HEK293 (cell line): ENCODE measurements around the gene HS6ST3.

Experiments
- CTCF ChIA-PET: fragments of 350-600 bp; formaldehyde crosslinking; extraction: SDS; loops from one replicate; lab custom pipeline; 2021; ENCODE audit warnings: antibody characterized with exemption; lab: Yijun Ruan, JAX
- POLR2A ChIA-PET: fragments of 300-600 bp; formaldehyde crosslinking; extraction: SDS; loops from one replicate; lab custom pipeline; 2020; ENCODE audit warnings: antibody characterized with exemption, inconsistent platforms; lab: Yijun Ruan, JAX
- H3K27ac ChIP-seq: fragments of 200-500 bp; sonication (Bioruptor generic); 2 replicates; pipeline ENCODE4 v1.5.1; 2014; ENCODE audit warnings: low read depth, low read length, control low read depth, inconsistent platforms; ENCODE audit errors: extremely low read depth
- H3K36me3 ChIP-seq, 2 experiments: fragments of 200-500 bp in 1 of 2; sonication (Bioruptor generic) in 1 of 2; 1 replicate in 1 of 2; 2 replicates in 1 of 2; pipeline ENCODE4 v1.5.1; 2014 to 2017; ENCODE audit warnings: inconsistent platforms in 2 of 2, low read length in 2 of 2; ENCODE audit not compliant: control insufficient read depth in 2 of 2, insufficient read depth in 1 of 2
- H3K4me1 ChIP-seq: fragments of 200-500 bp; sonication (Bioruptor generic); 2 replicates; pipeline ENCODE4 v1.5.1; 2014; ENCODE audit warnings: mild to moderate bottlenecking, low read length, inconsistent platforms; ENCODE audit not compliant: control insufficient read depth, insufficient read depth
- H3K4me3 ChIP-seq: 2 replicates; pipeline ENCODE4 v1.5.1; 2011; ENCODE audit warnings: low read depth, mild to moderate bottlenecking, control low read depth, low read length, moderate library complexity
- H3K9me3 ChIP-seq: fragments of 200-500 bp; sonication (Bioruptor generic); 2 replicates; pipeline ENCODE4 v1.5.1; 2014; ENCODE audit warnings: low read depth, low read length, inconsistent platforms; ENCODE audit not compliant: control insufficient read depth, insufficient read depth
- BCL11B ChIP-seq: fragments of 450-650 bp; formaldehyde crosslinking; IDR thresholded peaks from 2 replicates; pipeline ENCODE4 v1.5.1; 2016; ENCODE audit warnings: low read depth, missing biosample characterization, missing genetic modification characterization
- ELK4 ChIP-seq: IDR thresholded peaks from 2 replicates; pipeline ENCODE4 v1.6.1; 2011; ENCODE audit warnings: mild to moderate bottlenecking, low read depth, low read length, borderline replicate concordance
- IKZF3 ChIP-seq: fragments of 450-650 bp; IDR thresholded peaks from 2 replicates; pipeline ENCODE4 v1.5.0; 2018; ENCODE audit warnings: missing biosample characterization, mild to moderate bottlenecking, missing genetic modification characterization, moderate library complexity
- PRDM4 ChIP-seq: fragments of 450-650 bp; formaldehyde crosslinking; IDR thresholded peaks from 2 replicates; pipeline ENCODE4 v1.5.1; 2017; ENCODE audit warnings: missing biosample characterization, missing genetic modification characterization
- SETDB1 ChIP-seq: IDR thresholded peaks from one replicate; pipeline ENCODE4 v1.6.1; 2017; ENCODE audit warnings: mild to moderate bottlenecking, low read length, moderate library complexity, mixed read lengths; ENCODE audit not compliant: insufficient read length
- ZBTB1 ChIP-seq: fragments of 450-650 bp; formaldehyde crosslinking; IDR thresholded peaks from 2 replicates; pipeline ENCODE4 v1.5.1; 2016; ENCODE audit warnings: missing biosample characterization, missing genetic modification characterization
- ZBTB44 ChIP-seq: fragments of 450-650 bp; IDR thresholded peaks from 2 replicates; pipeline ENCODE4 v1.5.1; 2018; ENCODE audit warnings: missing biosample characterization, mild to moderate bottlenecking, missing genetic modification characterization
- ZFP37 ChIP-seq: fragments of 450-650 bp; formaldehyde crosslinking; IDR thresholded peaks from 2 replicates; pipeline ENCODE4 v1.5.1; 2016; ENCODE audit warnings: missing biosample characterization, missing genetic modification characterization
- ZIC2 ChIP-seq: fragments of 450-650 bp; formaldehyde crosslinking; IDR thresholded peaks from 2 replicates; pipeline ENCODE4 v1.5.1; 2016; ENCODE audit warnings: missing biosample characterization, missing genetic modification characterization
- ZNF132 ChIP-seq: fragments of 450-650 bp; formaldehyde crosslinking; IDR thresholded peaks from 2 replicates; pipeline ENCODE4 v1.5.1; 2017; ENCODE audit warnings: missing biosample characterization, missing genetic modification characterization, borderline replicate concordance
- ZNF394 ChIP-seq: fragments of 450-650 bp; formaldehyde crosslinking; IDR thresholded peaks from 2 replicates; pipeline ENCODE4 v1.5.1; 2016; ENCODE audit warnings: missing biosample characterization, missing genetic modification characterization, mild to moderate bottlenecking, moderate library complexity, borderline replicate concordance
- ZNF473 ChIP-seq: fragments of 450-650 bp; formaldehyde crosslinking; IDR thresholded peaks from 2 replicates; pipeline ENCODE4 v1.5.1; 2017; ENCODE audit warnings: missing biosample characterization, missing genetic modification characterization
- ZNF48 ChIP-seq: fragments of 450-650 bp; formaldehyde crosslinking; IDR thresholded peaks from 2 replicates; pipeline ENCODE4 v1.5.1; 2016; ENCODE audit warnings: missing biosample characterization, missing genetic modification characterization
- ZNF513 ChIP-seq: fragments of 450-650 bp; IDR thresholded peaks from 2 replicates; pipeline ENCODE4 v1.5.1; 2018; ENCODE audit warnings: missing biosample characterization, missing genetic modification characterization
- ZNF561 ChIP-seq: fragments of 450-650 bp; IDR thresholded peaks from 2 replicates; pipeline ENCODE4 v1.5.1; 2018; ENCODE audit warnings: missing biosample characterization, missing genetic modification characterization, borderline replicate concordance
- ZNF624 ChIP-seq: fragments of 450-650 bp; formaldehyde crosslinking; IDR thresholded peaks from 2 replicates; pipeline ENCODE4 v1.5.1; 2017; ENCODE audit warnings: missing biosample characterization, missing genetic modification characterization
- ZNF645 ChIP-seq: fragments of 450-650 bp; formaldehyde crosslinking; IDR thresholded peaks from 2 replicates; pipeline ENCODE4; 2016; ENCODE audit warnings: missing biosample characterization, missing genetic modification characterization
- ZNF843 ChIP-seq: fragments of 450-650 bp; formaldehyde crosslinking; IDR thresholded peaks from 2 replicates; pipeline ENCODE4 v1.5.1; 2016; ENCODE audit warnings: missing biosample characterization, missing genetic modification characterization

HS6ST3 gene

GRCh38 chr13:96720446-96720845 is 630.5 kb downstream of the HS6ST3 start:
- POLR2A ChIA-PET, result no interaction called here
- H3K4me3 ChIP-seq, result no peak overlapping the region
- no peak overlapping the region for H3K27ac ChIP-seq
- TF ChIP-seq ZIC2 (tag by site-specific recombination) (no peak), ZNF624 (tag by site-specific recombination) (no peak), IKZF3 (tag by site-specific recombination) (no peak), ZNF132 (no peak), BCL11B (tag by site-specific recombination) (no peak), ZNF513 (no peak), ZNF645 (tag by site-specific recombination) (no peak)
- TF ChIP-seq, all 188 proteins: peak for 0
- H3K4me1 ChIP-seq, result no peaks in the 10 kb centered on the region
- no peaks in the 10 kb centered on the region for H3K9me3 ChIP-seq
- H3K36me3 ChIP-seq, result no peaks in the 10 kb centered on the region
- CTCF ChIA-PET, result no interaction called here

GRCh38 chr13:96726651-96727050 is 636.7 kb downstream of the HS6ST3 start:
- POLR2A ChIA-PET, result no interaction called here
- no peaks in the 10 kb centered on the region for H3K9me3 ChIP-seq
- H3K4me3 ChIP-seq, result no peak overlapping the region
- H3K27ac ChIP-seq, result no peak overlapping the region
- H3K36me3 ChIP-seq, result no peaks in the 10 kb centered on the region
- CTCF ChIA-PET, result no interaction called here
- TF ChIP-seq ELK4 (no peak), SETDB1 (peak; percentile 35)
- H3K4me1 ChIP-seq, result no peaks in the 10 kb centered on the region

GRCh38 chr13:96728463-96728862 is 638.6 kb downstream of the HS6ST3 start:
- H3K4me3 ChIP-seq, result no peak overlapping the region
- no peak for TF ChIP-seq ZNF561 (tag by site-specific recombination)
- no peak for TF ChIP-seq ZBTB44
- TF ChIP-seq ZBTB1 (tag by site-specific recombination), result no peak
- TF ChIP-seq ZNF48 (tag by site-specific recombination), result no peak
- TF ChIP-seq, all 188 proteins: peak for 0
- Histone ChIP-seq H3K27ac (no peak overlapping the region), H3K9me3 (no peaks in the 10 kb centered on the region), H3K4me1 (no peaks in the 10 kb centered on the region), H3K36me3 (no peaks in the 10 kb centered on the region)
- POLR2A ChIA-PET, result no interaction called here
- CTCF ChIA-PET, result no interaction called here

GRCh38 chr13:96730676-96731075 is 640.8 kb downstream of the HS6ST3 start:
- Histone ChIP-seq H3K36me3 (no peaks in the 10 kb centered on the region), H3K9me3 (no peaks in the 10 kb centered on the region), H3K4me3 (no peak overlapping the region), H3K27ac (no peak overlapping the region), H3K4me1 (no peaks in the 10 kb centered on the region)
- ChIA-PET POLR2A (no interaction called here), CTCF (interaction anchor here (0.7 kb wide), 1 partner anchor 631 kb away, joined by 3 read pairs; no protein-coding TSS in a partner anchor)
- TF ChIP-seq ZFP37 (tag by site-specific recombination) (no peak), ZNF473 (tag by site-specific recombination) (no peak), ZNF843 (tag by site-specific recombination) (no peak), ZNF394 (no peak), PRDM4 (tag by site-specific recombination) (no peak)
